Gastrocnemius medialis (tissue), 4 donors: ENCODE measurements around the gene TMEM132D.

Experiments used
- POLR2A ChIP-seq, 2 donors: fragments of 450-650 bp; IDR thresholded peaks; one replicate each; pipeline ENCODE4 v1.6.1; 2017; ENCODE audit warnings: antibody characterized with exemption in 2 of 2, mild to moderate bottlenecking in 2 of 2, moderate library complexity in 2 of 2
- TF ChIP-seq, protein P1 (sequence below), 5 experiments: fragments of 450-650 bp in 3 of 5; fragments of 200-600 bp in 2 of 5; sonication (generic) in 2 of 5; IDR thresholded peaks in 4 of 5; conservative IDR thresholded peaks in 1 of 5; 1 replicate in 4 of 5; 2 replicates in 1 of 5; pipeline ENCODE4 v1.5.1; 2016 to 2019; ENCODE audit warnings: antibody characterized with exemption in 5 of 5, mild to moderate bottlenecking in 3 of 5, moderate library complexity in 3 of 5

- TF ChIP-seq, protein P1, sequence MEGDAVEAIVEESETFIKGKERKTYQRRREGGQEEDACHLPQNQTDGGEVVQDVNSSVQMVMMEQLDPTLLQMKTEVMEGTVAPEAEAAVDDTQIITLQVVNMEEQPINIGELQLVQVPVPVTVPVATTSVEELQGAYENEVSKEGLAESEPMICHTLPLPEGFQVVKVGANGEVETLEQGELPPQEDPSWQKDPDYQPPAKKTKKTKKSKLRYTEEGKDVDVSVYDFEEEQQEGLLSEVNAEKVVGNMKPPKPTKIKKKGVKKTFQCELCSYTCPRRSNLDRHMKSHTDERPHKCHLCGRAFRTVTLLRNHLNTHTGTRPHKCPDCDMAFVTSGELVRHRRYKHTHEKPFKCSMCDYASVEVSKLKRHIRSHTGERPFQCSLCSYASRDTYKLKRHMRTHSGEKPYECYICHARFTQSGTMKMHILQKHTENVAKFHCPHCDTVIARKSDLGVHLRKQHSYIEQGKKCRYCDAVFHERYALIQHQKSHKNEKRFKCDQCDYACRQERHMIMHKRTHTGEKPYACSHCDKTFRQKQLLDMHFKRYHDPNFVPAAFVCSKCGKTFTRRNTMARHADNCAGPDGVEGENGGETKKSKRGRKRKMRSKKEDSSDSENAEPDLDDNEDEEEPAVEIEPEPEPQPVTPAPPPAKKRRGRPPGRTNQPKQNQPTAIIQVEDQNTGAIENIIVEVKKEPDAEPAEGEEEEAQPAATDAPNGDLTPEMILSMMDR (IDR thresholded peaks at IDR 0.05 in 4 of 5, conservative IDR thresholded peaks at IDR 0.05 in 1 of 5): no peak
- no peak for TF ChIP-seq POLR2A (IDR thresholded peaks at IDR 0.05)
Measured at GRCh38 chr12:129790930-129791329, 112.9 kb downstream of the TMEM132D start.
